Type B pancreatic cell (in vitro differentiated cells): ENCODE data around the gene FECH. TPM values are rescaled to one million over a fixed set of nuclear protein-coding genes. Genes with fewer than 3 reads are reported as not detected.
A peak's percentile ranks its signal among the peaks of the same experiment; 100 is the strongest.

Source experiments
- DNase-seq: peaks from one replicate; pipeline ENCODE4 v3.0.0; 2021; ENCODE audit warnings: mixed read lengths; ENCODE audit not compliant: unreplicated experiment; ENCODE audit errors: extremely low spot score
- H3K27ac Mint-ChIP-seq: 2 replicates; pipeline ENCODE4 v1.8.0; 2021; ENCODE audit warnings: mild to moderate bottlenecking, mixed read lengths
- H3K27me3 Mint-ChIP-seq: 2 replicates; pipeline ENCODE4 v1.8.0; 2021; ENCODE audit warnings: mixed read lengths
- H3K36me3 Mint-ChIP-seq: 2 replicates; pipeline ENCODE4 v1.8.0; 2021; ENCODE audit warnings: mixed read lengths
- H3K4me1 Mint-ChIP-seq: one replicate; pipeline ENCODE4 v1.8.0; 2021; ENCODE audit warnings: mixed read lengths; ENCODE audit not compliant: unreplicated experiment
- H3K4me3 Mint-ChIP-seq: 2 replicates; pipeline ENCODE4 v1.8.0; 2021; ENCODE audit warnings: mild to moderate bottlenecking, mixed read lengths
- H3K9me3 Mint-ChIP-seq: 2 replicates; pipeline ENCODE4 v1.8.0; 2021; ENCODE audit warnings: mixed read lengths
- CTCF ChIP-seq: fragments of 200-600 bp; sonication (generic); conservative IDR thresholded peaks from 2 replicates; pipeline ENCODE4 v1.5.0; 2021; ENCODE audit warnings: antibody characterized with exemption, mild to moderate bottlenecking
- total RNA-seq: library from RNA; stranded (reverse); gene quantifications from 2 replicates; pipeline ENCODE4 v1.2.1, GENCODE V29; 2021; ENCODE audit warnings: low replicate concordance

The FECH gene
- total RNA-seq, 1 donor from 2014 or later: 22.1 TPM

GRCh38 chr18:57585855-57586250 lies 649 bp downstream of the FECH start:
- H3K27ac Mint-ChIP-seq: peak overlapping the region; percentile 79

GRCh38 chr18:57585421-57585820 lies 1.1 kb downstream of the FECH start:
- Mint-ChIP-seq H3K27ac (peak overlapping the region; percentile 79), H3K4me3 (peak overlapping the region; percentile 89), H3K36me3 (peaks cover 3% of the 10 kb centered on the region), H3K27me3 (no peaks in the 10 kb centered on the region), H3K9me3 (no peaks in the 10 kb centered on the region), H3K4me1 (peaks cover 11% of the 10 kb centered on the region)
- no peak for DNase-seq
- no peak for TF ChIP-seq CTCF

More at GRCh38 chr18:57585855-57586250, 649 bp downstream of the FECH start:
- TF ChIP-seq CTCF: no peak
- H3K36me3 Mint-ChIP-seq: peaks cover 3% of the 10 kb centered on the region
- no peak for DNase-seq
- peaks cover 11% of the 10 kb centered on the region for H3K4me1 Mint-ChIP-seq
- H3K9me3 Mint-ChIP-seq: no peaks in the 10 kb centered on the region
- H3K27me3 Mint-ChIP-seq: no peaks in the 10 kb centered on the region
- H3K4me3 Mint-ChIP-seq: peak overlapping the region; percentile 89

GRCh38 chr18:57584444-57584843 lies 2.1 kb downstream of the FECH start:
- Mint-ChIP-seq H3K4me3 (peak overlapping the region; percentile 70), H3K27ac (no peak overlapping the region), H3K36me3 (peaks cover 6% of the 10 kb centered on the region), H3K4me1 (peaks cover 11% of the 10 kb centered on the region), H3K27me3 (no peaks in the 10 kb centered on the region), H3K9me3 (no peaks in the 10 kb centered on the region)
- no peak for TF ChIP-seq CTCF
- DNase-seq: no peak

- Mint-ChIP-seq H3K27ac (no peak overlapping the region), H3K4me3 (peak overlapping the region; percentile 17), H3K4me1 (peaks cover 11% of the 10 kb centered on the region), H3K9me3 (no peaks in the 10 kb centered on the region), H3K27me3 (no peaks in the 10 kb centered on the region), H3K36me3 (peaks cover 8% of the 10 kb centered on the region)
- TF ChIP-seq CTCF: no peak
- no peak for DNase-seq
Measured at GRCh38 chr18:57583297-57583835, 3.1 kb downstream of the FECH start.

- Mint-ChIP-seq H3K4me3 (peak overlapping the region; percentile 57), H3K9me3 (no peaks in the 10 kb centered on the region), H3K27ac (no peak overlapping the region), H3K4me1 (peaks cover 11% of the 10 kb centered on the region), H3K36me3 (peaks cover 17% of the 10 kb centered on the region), H3K27me3 (no peaks in the 10 kb centered on the region)
- no peak for DNase-seq
- no peak for TF ChIP-seq CTCF
Measured at GRCh38 chr18:57581301-57581934, 5.1 kb downstream of the FECH start.
